ENCODE data around the gene DTNB. TPM values are rescaled to one million over a fixed set of nuclear protein-coding genes. Genes with fewer than 3 reads are reported as not detected.

The DTNB gene
- total RNA-seq, 1 donor from 2014 or later: 12.0 TPM

DNA sequence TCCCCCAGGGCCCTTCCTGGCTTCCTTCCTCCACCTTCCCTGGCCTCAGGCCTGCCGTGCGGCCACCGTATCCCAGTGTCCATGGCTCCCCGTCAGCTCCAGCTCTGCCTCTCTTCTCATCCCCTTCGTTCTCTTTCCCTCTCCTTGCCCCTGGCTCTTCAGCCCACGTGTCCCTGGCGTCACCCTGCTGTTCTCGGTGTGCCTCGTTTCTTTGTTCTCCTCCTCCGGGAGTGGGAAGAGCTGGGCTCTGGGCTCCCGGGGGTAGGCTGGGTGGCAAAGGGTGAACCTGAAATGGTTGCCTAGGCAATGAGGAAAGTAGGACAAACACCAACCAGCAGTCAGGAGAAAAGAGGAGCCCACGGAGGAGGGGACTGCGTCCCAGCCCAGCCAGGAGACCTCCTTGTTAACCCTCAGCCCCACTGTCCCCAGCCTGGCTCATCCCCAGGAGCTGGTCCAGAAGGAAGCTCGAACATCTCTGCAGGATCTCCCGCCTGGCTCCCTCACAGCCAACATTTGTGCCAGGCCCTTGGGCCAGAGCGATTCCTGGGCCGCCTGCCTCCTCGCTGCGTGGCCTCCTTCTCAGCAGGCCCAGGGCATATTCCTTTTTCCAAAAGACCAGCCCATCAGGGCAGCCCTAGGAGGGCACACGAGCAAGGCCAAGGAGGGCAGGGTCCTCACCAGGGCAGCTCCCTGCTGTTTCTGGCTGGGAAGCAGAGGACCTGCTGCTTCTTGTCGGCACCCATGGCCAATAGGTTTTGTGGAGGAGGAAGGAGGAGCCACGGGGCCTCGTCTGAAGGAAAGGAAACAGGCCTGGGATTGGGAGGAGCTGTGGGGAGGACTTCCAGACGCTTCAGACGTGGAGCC lies 300.7 kb downstream of the DTNB start:
- TF ChIP-seq, protein P1, sequence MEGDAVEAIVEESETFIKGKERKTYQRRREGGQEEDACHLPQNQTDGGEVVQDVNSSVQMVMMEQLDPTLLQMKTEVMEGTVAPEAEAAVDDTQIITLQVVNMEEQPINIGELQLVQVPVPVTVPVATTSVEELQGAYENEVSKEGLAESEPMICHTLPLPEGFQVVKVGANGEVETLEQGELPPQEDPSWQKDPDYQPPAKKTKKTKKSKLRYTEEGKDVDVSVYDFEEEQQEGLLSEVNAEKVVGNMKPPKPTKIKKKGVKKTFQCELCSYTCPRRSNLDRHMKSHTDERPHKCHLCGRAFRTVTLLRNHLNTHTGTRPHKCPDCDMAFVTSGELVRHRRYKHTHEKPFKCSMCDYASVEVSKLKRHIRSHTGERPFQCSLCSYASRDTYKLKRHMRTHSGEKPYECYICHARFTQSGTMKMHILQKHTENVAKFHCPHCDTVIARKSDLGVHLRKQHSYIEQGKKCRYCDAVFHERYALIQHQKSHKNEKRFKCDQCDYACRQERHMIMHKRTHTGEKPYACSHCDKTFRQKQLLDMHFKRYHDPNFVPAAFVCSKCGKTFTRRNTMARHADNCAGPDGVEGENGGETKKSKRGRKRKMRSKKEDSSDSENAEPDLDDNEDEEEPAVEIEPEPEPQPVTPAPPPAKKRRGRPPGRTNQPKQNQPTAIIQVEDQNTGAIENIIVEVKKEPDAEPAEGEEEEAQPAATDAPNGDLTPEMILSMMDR (IDR thresholded peaks at IDR 0.05; ENCODE audit: unreplicated experiment): no peak
- Mint-ChIP-seq H3K9me3 (ENCODE audit: unreplicated experiment) (no peaks in the 10 kb centered on the region), H3K36me3 (ENCODE audit: low read depth, unreplicated experiment) (no peaks in the 10 kb centered on the region), H3K4me1 (ENCODE audit: unreplicated experiment) (peaks cover 4% of the 10 kb centered on the region), H3K27ac (ENCODE audit: unreplicated experiment) (no peak overlapping the region), H3K4me3 (ENCODE audit: unreplicated experiment) (no peak overlapping the region), H3K27me3 (ENCODE audit: unreplicated experiment) (peaks cover 11% of the 10 kb centered on the region)
- no peak for DNase-seq (ENCODE audit: low spot score)

DNA sequence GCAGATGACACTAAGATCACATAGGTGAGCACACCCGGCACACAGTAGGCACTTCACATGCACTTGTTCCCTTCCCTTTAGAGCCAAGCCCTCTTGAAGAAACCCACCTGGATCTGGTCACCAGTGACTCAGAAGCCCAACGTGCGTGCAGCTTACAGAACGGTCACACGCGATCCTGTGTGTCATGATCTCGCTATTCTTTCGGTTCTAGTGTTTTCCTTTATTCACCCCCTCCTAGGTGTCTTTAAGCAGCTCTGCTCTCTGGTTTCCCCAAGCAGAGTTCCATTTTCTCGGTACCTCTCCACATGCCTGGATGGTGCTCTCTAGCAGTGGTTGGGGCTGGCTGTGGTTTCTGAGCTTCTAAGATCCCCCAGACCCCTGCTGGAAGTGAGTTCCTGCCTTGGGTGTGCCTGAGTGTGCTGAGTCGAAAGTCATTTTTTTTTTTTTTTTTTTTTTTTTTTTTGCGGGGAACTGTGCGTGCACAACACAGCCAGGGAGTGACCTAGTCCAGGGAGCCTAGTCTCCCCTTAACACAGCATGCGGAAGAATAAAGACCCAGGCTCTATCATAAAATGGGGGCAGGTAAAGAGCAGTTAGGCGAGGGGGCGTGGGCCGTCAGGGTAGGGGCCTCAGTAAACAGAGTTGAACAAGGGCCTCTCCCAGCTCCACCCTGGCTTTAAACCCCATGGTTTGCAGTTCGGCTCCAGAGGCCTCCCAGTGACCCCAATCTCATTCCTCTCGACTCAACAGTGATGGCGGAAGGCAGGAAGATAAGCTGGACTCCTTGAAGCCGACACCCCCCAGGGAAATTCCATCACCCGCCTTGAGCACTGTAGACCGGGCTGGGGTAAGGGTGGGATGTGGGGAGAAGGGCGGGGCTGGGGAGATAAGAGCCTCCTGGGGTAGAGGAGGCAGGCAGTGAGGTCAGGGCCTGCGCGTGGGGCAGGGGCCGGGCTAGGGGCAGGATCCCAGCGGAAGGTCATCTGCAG lies 301.8 kb downstream of the DTNB start:
- no peaks in the 10 kb centered on the region for H3K9me3 Mint-ChIP-seq (ENCODE audit: unreplicated experiment)
- TF ChIP-seq, protein P1 (IDR thresholded peaks at IDR 0.05; ENCODE audit: unreplicated experiment): no peak
- no peak overlapping the region for H3K27ac Mint-ChIP-seq (ENCODE audit: unreplicated experiment)
- H3K4me1 Mint-ChIP-seq (ENCODE audit: unreplicated experiment): peaks cover 4% of the 10 kb centered on the region
- H3K27me3 Mint-ChIP-seq (ENCODE audit: unreplicated experiment): peaks cover 11% of the 10 kb centered on the region
- no peaks in the 10 kb centered on the region for H3K36me3 Mint-ChIP-seq (ENCODE audit: low read depth, unreplicated experiment)
- H3K4me3 Mint-ChIP-seq (ENCODE audit: unreplicated experiment): no peak overlapping the region
- no peak for DNase-seq (ENCODE audit: low spot score)

DNA sequence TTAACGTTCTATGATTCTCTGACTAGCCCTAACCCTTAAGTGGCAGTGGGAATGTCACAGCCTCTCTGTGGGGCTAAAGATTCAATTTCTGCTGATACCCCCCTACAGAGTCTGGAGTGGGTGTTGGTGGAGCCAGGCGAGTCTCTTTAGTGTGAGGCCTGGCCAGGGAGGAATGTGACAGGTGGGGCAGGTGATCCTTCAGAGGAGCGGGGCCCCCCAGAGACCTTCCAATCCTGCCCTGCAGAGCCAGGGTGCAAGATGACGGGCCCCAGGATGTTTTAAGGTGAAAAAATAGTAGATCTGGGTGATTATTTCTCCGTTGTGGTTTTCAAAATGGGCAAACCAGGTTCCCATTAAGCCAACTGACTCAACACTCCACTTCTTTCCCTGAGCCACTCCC lies 303.5 kb downstream of the DTNB start:
- Mint-ChIP-seq H3K4me1 (ENCODE audit: unreplicated experiment) (no peaks in the 10 kb centered on the region), H3K27ac (ENCODE audit: unreplicated experiment) (no peak overlapping the region), H3K4me3 (ENCODE audit: unreplicated experiment) (no peak overlapping the region), H3K9me3 (ENCODE audit: unreplicated experiment) (no peaks in the 10 kb centered on the region), H3K36me3 (ENCODE audit: low read depth, unreplicated experiment) (no peaks in the 10 kb centered on the region), H3K27me3 (ENCODE audit: unreplicated experiment) (peaks cover 13% of the 10 kb centered on the region)
- TF ChIP-seq, protein P1 (IDR thresholded peaks at IDR 0.05; ENCODE audit: unreplicated experiment): no peak
- no peak for DNase-seq (ENCODE audit: low spot score)

DNA sequence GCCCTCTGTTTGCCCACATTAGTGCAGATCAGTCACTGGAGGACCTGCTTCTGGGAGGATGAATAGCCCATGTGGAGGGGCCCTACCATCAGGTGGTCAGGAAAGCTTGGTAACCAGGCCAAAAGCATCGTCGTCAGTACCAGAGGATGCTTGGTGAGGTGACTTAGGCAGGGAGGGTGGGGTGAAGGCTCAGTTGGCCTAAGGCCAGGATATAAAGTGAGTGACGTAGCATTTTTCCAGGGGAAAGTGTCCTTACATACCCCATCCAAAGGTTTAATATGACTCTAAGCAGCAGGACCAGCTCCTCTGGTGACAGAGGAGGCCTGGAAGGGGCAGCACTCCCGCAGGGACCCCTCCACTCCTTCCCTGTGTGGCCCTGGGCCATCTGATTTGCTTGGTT lies 303.9 kb downstream of the DTNB start:
- TF ChIP-seq, protein P1 (IDR thresholded peaks at IDR 0.05; ENCODE audit: unreplicated experiment): no peak
- H3K27me3 Mint-ChIP-seq (ENCODE audit: unreplicated experiment): peaks cover 15% of the 10 kb centered on the region
- no peak overlapping the region for H3K4me3 Mint-ChIP-seq (ENCODE audit: unreplicated experiment)
- no peaks in the 10 kb centered on the region for H3K4me1 Mint-ChIP-seq (ENCODE audit: unreplicated experiment)
- no peak overlapping the region for H3K27ac Mint-ChIP-seq (ENCODE audit: unreplicated experiment)
- no peaks in the 10 kb centered on the region for H3K36me3 Mint-ChIP-seq (ENCODE audit: low read depth, unreplicated experiment)
- DNase-seq (ENCODE audit: low spot score): no peak
- H3K9me3 Mint-ChIP-seq (ENCODE audit: unreplicated experiment): no peaks in the 10 kb centered on the region

Measured in endothelial cell (in vitro differentiated cells).